H1 (cell line): Measurements from ENCODE around the gene CGREF1. TPM values are rescaled to one million over a fixed set of nuclear protein-coding genes. Genes with fewer than 3 reads are reported as not detected.
A peak's percentile ranks its signal among the peaks of the same experiment; 100 is the strongest.

Experiments
- CTCF ChIA-PET: fragments of 300-600 bp; sonication (Branson Sonifier 250); formaldehyde crosslinking; loops from one replicate; lab custom pipeline; 2021; ENCODE audit not compliant: partially characterized antibody; lab: Charles Lee
- POLR2A ChIA-PET: fragments of 300-600 bp; sonication (Branson Sonifier 250); formaldehyde crosslinking; loops from one replicate; lab custom pipeline; 2021; ENCODE audit warnings: inconsistent platforms; ENCODE audit not compliant: partially characterized antibody; lab: Charles Lee
- DNase-seq, 2 experiments: peaks; one replicate each; pipeline versions ENCODE4 v3.0.0 to v3.0.0-alpha.2; 2010 to 2022; ENCODE audit warnings: low spot score in 2 of 2, low read depth in 1 of 2, mixed read lengths in 1 of 2
- FAIRE-seq: peaks from 2 replicates; lab custom pipeline; 2011; peaks lifted over from hg19 to GRCh38; lab: Jason Lieb, UNC
- H2AFZ ChIP-seq: 2 replicates; pipeline ENCODE4 v1.8.1; 2012; ENCODE audit warnings: low read length, inconsistent platforms
- H2AK5ac ChIP-seq: 2 replicates; pipeline ENCODE4 v1.6.1; 2013; ENCODE audit warnings: low read depth, low read length
- H2BK120ac ChIP-seq: replicated peaks from 2 replicates; pipeline ENCODE3; 2013; ENCODE audit warnings: low read depth, low read length, inconsistent platforms
- H2BK12ac ChIP-seq: 2 replicates; pipeline ENCODE4 v1.6.1; 2013; ENCODE audit warnings: low read depth, low read length
- H2BK15ac ChIP-seq: 2 replicates; pipeline ENCODE4 v1.6.1; 2013; ENCODE audit warnings: low read length
- H2BK20ac ChIP-seq: 2 replicates; pipeline ENCODE4 v1.6.1; 2013; ENCODE audit warnings: low read length
- H2BK5ac ChIP-seq: 2 replicates; pipeline ENCODE4 v1.6.1; 2013; ENCODE audit warnings: low read depth, low read length
- H3K14ac ChIP-seq: 2 replicates; pipeline ENCODE4 v1.6.1; 2013; ENCODE audit warnings: inconsistent platforms; ENCODE audit not compliant: insufficient read length
- H3K18ac ChIP-seq: 2 replicates; pipeline ENCODE4 v1.6.1; 2013; ENCODE audit warnings: low read length; ENCODE audit errors: extremely low read depth
- H3K23ac ChIP-seq: 2 replicates; pipeline ENCODE4 v1.6.1; 2013; ENCODE audit warnings: inconsistent platforms; ENCODE audit not compliant: insufficient read length
- H3K23me2 ChIP-seq: 2 replicates; pipeline ENCODE4 v1.6.1; 2013; ENCODE audit warnings: low read depth, low read length
- H3K27ac ChIP-seq: 2 replicates; pipeline ENCODE4 v1.6.1; 2011; ENCODE audit warnings: low read depth, low read length, inconsistent platforms
- H3K27me3 ChIP-seq, 4 experiments: replicated peaks in 1 of 4; 1 replicate in 1 of 4; 2 replicates in 3 of 4; pipeline versions ENCODE4 v1.6.1 to v1.8.1; 2011 to 2013; ENCODE audit warnings: low read length in 3 of 4, mild to moderate bottlenecking in 3 of 4, inconsistent platforms in 2 of 4, mixed read lengths in 2 of 4, moderate library complexity in 1 of 4; ENCODE audit not compliant: control insufficient read depth in 3 of 4, insufficient read depth in 3 of 4; ENCODE audit errors: extremely low read depth in 1 of 4
- H3K36me3 ChIP-seq, 4 experiments: 2 replicates each; pipeline versions ENCODE4 v1.6.1 to v1.8.1; 2011 to 2013; ENCODE audit warnings: mild to moderate bottlenecking in 4 of 4, low read length in 3 of 4, moderate library complexity in 2 of 4, control low read depth in 1 of 4, inconsistent platforms in 1 of 4; ENCODE audit not compliant: insufficient read depth in 4 of 4, control insufficient read depth in 2 of 4
- H3K4ac ChIP-seq: replicated peaks from 2 replicates; pipeline ENCODE3; 2013; ENCODE audit warnings: low read length, low read depth, mixed read lengths, inconsistent platforms; ENCODE audit not compliant: insufficient read length
- H3K4me1 ChIP-seq, 4 experiments: replicated peaks in 1 of 4; 1 replicate in 1 of 4; 2 replicates in 3 of 4; pipeline versions ENCODE4 v1.6.1 to v1.8.1; 2011 to 2013; ENCODE audit warnings: low read length in 3 of 4, inconsistent platforms in 2 of 4, mixed read lengths in 1 of 4; ENCODE audit not compliant: insufficient read depth in 4 of 4, control insufficient read depth in 3 of 4
- H3K4me2 ChIP-seq, 2 experiments: 2 replicates each; pipeline versions ENCODE4 v1.6.1 to v1.8.1; 2011 to 2013; ENCODE audit warnings: low read depth in 2 of 2, low read length in 2 of 2, control low read depth in 1 of 2, inconsistent platforms in 1 of 2, mild to moderate bottlenecking in 1 of 2; ENCODE audit not compliant: insufficient read depth in 1 of 2
- H3K4me3 ChIP-seq, 4 experiments: fragments of 200-600, 300-600 bp in 1 of 4; sonication (generic), shearing (Covaris generic), sonication (Bioruptor Twin) in 1 of 4; 2 replicates each; pipeline versions ENCODE4 v1.5.1 to v1.8.1; 2011 to 2016; ENCODE audit warnings: low read length in 4 of 4, low read depth in 3 of 4, control low read depth in 2 of 4, inconsistent platforms in 2 of 4, mild to moderate bottlenecking in 2 of 4, mixed read lengths in 1 of 4, moderate library complexity in 1 of 4; ENCODE audit not compliant: insufficient read depth in 2 of 4; ENCODE audit errors: extremely low read depth in 1 of 4
- H3K56ac ChIP-seq: replicated peaks from 2 replicates; pipeline ENCODE3; 2013; ENCODE audit warnings: low read depth, mild to moderate bottlenecking, mixed read lengths, low read length, inconsistent platforms; ENCODE audit not compliant: insufficient read length
- H3K79me1 ChIP-seq: 2 replicates; pipeline ENCODE4 v1.6.1; 2013; ENCODE audit warnings: low read depth, low read length, control low read depth
- H3K79me2 ChIP-seq, 2 experiments: 2 replicates each; pipeline versions ENCODE4 v1.6.1 to v1.8.1; 2012 to 2013; ENCODE audit warnings: low read length in 2 of 2, mild to moderate bottlenecking in 2 of 2, inconsistent platforms in 1 of 2; ENCODE audit not compliant: insufficient read depth in 2 of 2, control insufficient read depth in 1 of 2
- H3K9ac ChIP-seq, 4 experiments: replicated peaks in 1 of 4; 1 replicate in 1 of 4; 2 replicates in 3 of 4; pipeline versions ENCODE4 v1.6.1 to v1.8.1; 2011 to 2013; ENCODE audit warnings: low read depth in 3 of 4, low read length in 3 of 4, control low read depth in 2 of 4, mild to moderate bottlenecking in 2 of 4, moderate library complexity in 2 of 4, inconsistent platforms in 1 of 4; ENCODE audit errors: extremely low read depth in 1 of 4
- H3K9me3 ChIP-seq, 2 experiments: 2 replicates each; pipeline versions ENCODE4 v1.6.1 to v1.8.1; 2012 to 2013; ENCODE audit warnings: mild to moderate bottlenecking in 2 of 2, moderate library complexity in 2 of 2, control low read depth in 1 of 2, inconsistent platforms in 1 of 2, low read depth in 1 of 2, low read length in 1 of 2, mixed read lengths in 1 of 2; ENCODE audit not compliant: insufficient read depth in 2 of 2
- H4K20me1 ChIP-seq, 2 experiments: replicated peaks in 1 of 2; 2 replicates each; pipeline versions ENCODE3 to v1.8.1; 2011 to 2013; ENCODE audit warnings: inconsistent platforms in 2 of 2, low read length in 2 of 2, mild to moderate bottlenecking in 1 of 2; ENCODE audit not compliant: insufficient read depth in 2 of 2, control insufficient read depth in 1 of 2
- H4K5ac ChIP-seq: 2 replicates; pipeline ENCODE4 v1.6.1; 2013; ENCODE audit warnings: low read length, low read depth, mixed read lengths, inconsistent platforms; ENCODE audit not compliant: insufficient read length
- H4K8ac ChIP-seq: 2 replicates; pipeline ENCODE4 v1.8.0; 2013; ENCODE audit warnings: mild to moderate bottlenecking, moderate library complexity, low read length, inconsistent platforms; ENCODE audit not compliant: insufficient read depth; ENCODE audit errors: extremely low read depth
- H4K91ac ChIP-seq: replicated peaks from 2 replicates; pipeline ENCODE3; 2013; ENCODE audit warnings: low read length, mixed read lengths, inconsistent platforms; ENCODE audit not compliant: insufficient read length
- ASH2L ChIP-seq: fragments of 200-600, 300-600 bp; sonication (generic); IDR thresholded peaks from one replicate; pipeline ENCODE4 v1.7.1; 2017; ENCODE audit warnings: low read length
- FOSL1 ChIP-seq: IDR thresholded peaks from 2 replicates; pipeline ENCODE4 v1.6.1; 2011; ENCODE audit warnings: mild to moderate bottlenecking, low read depth, low read length, moderate library complexity; ENCODE audit not compliant: insufficient read depth
- KDM1A ChIP-seq: fragments of 200-600, 300-600 bp; sonication (generic); IDR thresholded peaks from 2 replicates; pipeline ENCODE4 v1.7.1; 2016; ENCODE audit warnings: mild to moderate bottlenecking, low read length, borderline replicate concordance
- NRF1 ChIP-seq: IDR thresholded peaks from 2 replicates; pipeline ENCODE4 v1.6.1; 2011; ENCODE audit warnings: mild to moderate bottlenecking, low read depth, low read length, improper control_type of control experiment
- RBBP5 ChIP-seq: IDR thresholded peaks from 2 replicates; pipeline ENCODE4 v1.7.1; 2012; ENCODE audit warnings: low read depth, mild to moderate bottlenecking, inconsistent platforms, low read length, moderate library complexity, borderline replicate concordance
- SIRT6 ChIP-seq: IDR thresholded peaks from one replicate; pipeline ENCODE4 v1.7.1; 2012; ENCODE audit warnings: low read length, inconsistent platforms
- TBP ChIP-seq: IDR thresholded peaks from 2 replicates; pipeline ENCODE4 v1.6.1; 2011; ENCODE audit warnings: low read depth, low read length, improper control_type of control experiment
- WGBS, 2 experiments: shearing (Covaris generic) in 1 of 2; methylation state at CpG; one replicate each; pipeline versions ENCODE4 v1.1.6 to v1.1.7; 2013 to 2015; ENCODE audit warnings: low lambda C conversion rate in 2 of 2, mixed read lengths in 2 of 2, inconsistent platforms in 1 of 2, low coverage in 1 of 2, missing lambda C conversion rate in 1 of 2; ENCODE audit not compliant: insufficient replicate concordance in 2 of 2, insufficient coverage in 1 of 2, insufficient read length in 1 of 2; ENCODE audit errors: extremely low coverage in 1 of 2, missing lambda C conversion rate in 1 of 2; 5-methylcytosine and 5-hydroxymethylcytosine counted together
- polyA plus RNA-seq, 7 experiments: library from polyadenylated mRNA; depleted of rRNA in 3 of 7; stranded (reverse) in 5 of 7; unstranded in 2 of 7; fragments of >200 nt in 5 of 7; fragments of 200-250 nt in 2 of 7; gene quantifications; 1 replicate in 5 of 7; 2 replicates in 1 of 7; 4 replicates in 1 of 7; pipeline versions ENCODE4 v1.2.1 to v1.2.3, GENCODE V29; 2011 to 2013; ENCODE audit warnings: missing spikeins in 2 of 7, mixed read lengths in 2 of 7
- total RNA-seq: library from RNA; stranded (reverse); fragmentation: NEBNext Ultra II Directional; extraction: Animal tissue kit (Norgen Biotek cat#: 25700); gene quantifications from 2 replicates; pipeline ENCODE4 v1.2.1, GENCODE V29; 2021

The CGREF1 gene
- total and polyA plus RNA-seq, 2 of the 8 experiments (the other 6 are each of a cell fraction or from before 2014, with no cell fraction given) = 2.5 to 3.4 TPM

GRCh38 chr2:27096748-27097297, 22.1 kb downstream of the CGREF1 start:
- no peak overlapping the region for H2BK20ac ChIP-seq
- no peak overlapping the region for H3K23ac ChIP-seq
- H2AK5ac ChIP-seq = no peak overlapping the region
- no peak overlapping the region for H2BK120ac ChIP-seq
- H3K18ac ChIP-seq = no peak overlapping the region
- no peak overlapping the region for H3K14ac ChIP-seq
- H4K91ac ChIP-seq = no peak overlapping the region
- no peaks in the 10 kb centered on the region for H3K27me3 ChIP-seq
- POLR2A ChIA-PET = interaction anchor here (0.8 to 3.4 kb wide), 10 partner anchors 10 to 137 kb away, joined by 3 to 10 read pairs (median 4); partner anchors contain the start of genes ABHD1, ATRAID, KHK and PREB
- H3K36me3 ChIP-seq = no peaks in the 10 kb centered on the region
- H3K23me2 ChIP-seq = no peaks in the 10 kb centered on the region
- H2AFZ ChIP-seq = no peak overlapping the region
- no peak overlapping the region for H3K27ac ChIP-seq
- TF ChIP-seq SIRT6 (no peak), RBBP5 (no peak), ASH2L (peak; percentile 10), TBP (no peak), KDM1A (no peak), NRF1 (no peak), FOSL1 (no peak)
- TF ChIP-seq, all 59 proteins: peak for 1
- H3K79me1 ChIP-seq = no peaks in the 10 kb centered on the region; the same call in 1 of the 2 replicates
- H3K4me3 ChIP-seq = no peak overlapping the region
- no peak overlapping the region for H2BK5ac ChIP-seq
- H3K79me2 ChIP-seq = no peaks in the 10 kb centered on the region
- CTCF ChIA-PET = interaction anchor here (0.7 to 12.7 kb wide), 20 partner anchors 8 to 206 kb away, joined by 3 to 120 read pairs (median 6); partner anchors contain the start of genes KHK, PREB, SLC30A3 and TMEM214
- no peak for DNase-seq
- no peak overlapping the region; a peak in 1 of 4 replicates for H3K4me2 ChIP-seq
- no peak overlapping the region for H3K9ac ChIP-seq
- no peaks in the 10 kb centered on the region for H3K9me3 ChIP-seq
- FAIRE-seq = no peak
- peak overlapping the region; percentile 13; the same call in 1 of the 2 replicates for H2BK15ac ChIP-seq
- H3K4me1 ChIP-seq = peaks cover 0 to 2% (median under 1%) of the 10 kb centered on the region in 4 experiments; a peak in 2 of 7 replicates
- no peak overlapping the region for H3K56ac ChIP-seq
- H4K20me1 ChIP-seq = peaks cover 0 to 6% of the 10 kb centered on the region in 2 experiments
- no peak overlapping the region for H3K4ac ChIP-seq
- WGBS, 2 experiments = 83% methylated on average over 3 of the region's 3 CpGs; no CpG with 5 or more reads in 1 of the 2 experiments
- H2BK12ac ChIP-seq = 0 out of 2 replicates have a peak overlapping the region, but pooled peaks have one; percentile 14
- H4K8ac ChIP-seq = no peak overlapping the region
- no peak overlapping the region for H4K5ac ChIP-seq
